Measurements from ENCODE around the gene PKN2.

PKN2 gene

GRCh38 chr1:88683541-88684481 is at the start of gene PKN2:
Gene PKN2, plus strand, starts transcription at chr1:88684273. Its CDS starts 308 bp downstream, at chr1:88684581.
- Histone ChIP-seq H3K27me3 (ENCODE audit: control insufficient read depth in 2 of 2, insufficient read depth in 2 of 2, low read length in 2 of 2) (no peaks in the 10 kb centered on the region), H3K36me3 (ENCODE audit: control insufficient read depth in 2 of 2, insufficient read depth in 2 of 2, low read length in 2 of 2) (no peaks in the 10 kb centered on the region), H3K4me1 (ENCODE audit: control insufficient read depth in 2 of 2, insufficient read depth in 2 of 2, low read length in 2 of 2) (peaks cover 12 to 15% of the 10 kb centered on the region in 2 donors), H3K9ac (ENCODE audit: low read depth in 1 of 2, low read length in 2 of 2) (peak within 1 kb of the TSS; percentile 94 to 98), H3K27ac (ENCODE audit: low read depth in 2 of 2, low read length in 2 of 2) (peak within 1 kb of the TSS; percentile 95 to 97), H3K9me3 (ENCODE audit: control insufficient read depth in 2 of 2, low read length in 2 of 2) (no peaks in the 10 kb centered on the region), H3K4me3 (ENCODE audit: low read length in 2 of 2) (peak within 1 kb of the TSS; percentile 92 to 93)

GRCh38 chr1:88634538-88634937 is 49.5 kb upstream of the PKN2 start:
- Histone ChIP-seq H3K4me1 (ENCODE audit: control insufficient read depth in 2 of 2, insufficient read depth in 2 of 2, low read length in 2 of 2) (no peaks in the 10 kb centered on the region), H3K27me3 (ENCODE audit: control insufficient read depth in 2 of 2, insufficient read depth in 2 of 2, low read length in 2 of 2) (no peaks in the 10 kb centered on the region), H3K9me3 (ENCODE audit: control insufficient read depth in 2 of 2, low read length in 2 of 2) (peaks cover 6 to 8% of the 10 kb centered on the region in 2 donors), H3K27ac (ENCODE audit: low read depth in 2 of 2, low read length in 2 of 2) (no peak overlapping the region), H3K9ac (ENCODE audit: low read depth in 1 of 2, low read length in 2 of 2) (no peak overlapping the region), H3K36me3 (ENCODE audit: control insufficient read depth in 2 of 2, insufficient read depth in 2 of 2, low read length in 2 of 2) (no peaks in the 10 kb centered on the region), H3K4me3 (ENCODE audit: low read length in 2 of 2) (no peak overlapping the region)

GRCh38 chr1:88640060-88640459 is 44.0 kb upstream of the PKN2 start:
- Histone ChIP-seq H3K27ac (ENCODE audit: low read depth in 2 of 2, low read length in 2 of 2) (no peak overlapping the region), H3K36me3 (ENCODE audit: control insufficient read depth in 2 of 2, insufficient read depth in 2 of 2, low read length in 2 of 2) (no peaks in the 10 kb centered on the region), H3K27me3 (ENCODE audit: control insufficient read depth in 2 of 2, insufficient read depth in 2 of 2, low read length in 2 of 2) (no peaks in the 10 kb centered on the region), H3K4me3 (ENCODE audit: low read length in 2 of 2) (no peak overlapping the region), H3K4me1 (ENCODE audit: control insufficient read depth in 2 of 2, insufficient read depth in 2 of 2, low read length in 2 of 2) (no peaks in the 10 kb centered on the region), H3K9me3 (ENCODE audit: control insufficient read depth in 2 of 2, low read length in 2 of 2) (peaks cover 6% of the 10 kb centered on the region in 2 donors), H3K9ac (ENCODE audit: low read depth in 1 of 2, low read length in 2 of 2) (no peak overlapping the region)

- H3K27ac ChIP-seq (ENCODE audit: low read depth in 2 of 2, low read length in 2 of 2) = no peak overlapping the region
- no peak overlapping the region for H3K4me3 ChIP-seq (ENCODE audit: low read length in 2 of 2)
- no peaks in the 10 kb centered on the region for H3K9me3 ChIP-seq (ENCODE audit: control insufficient read depth in 2 of 2, low read length in 2 of 2)
- no peaks in the 10 kb centered on the region for H3K4me1 ChIP-seq (ENCODE audit: control insufficient read depth in 2 of 2, insufficient read depth in 2 of 2, low read length in 2 of 2)
- no peaks in the 10 kb centered on the region for H3K36me3 ChIP-seq (ENCODE audit: control insufficient read depth in 2 of 2, insufficient read depth in 2 of 2, low read length in 2 of 2)
- H3K9ac ChIP-seq (ENCODE audit: low read depth in 1 of 2, low read length in 2 of 2) = no peak overlapping the region
- H3K27me3 ChIP-seq (ENCODE audit: control insufficient read depth in 2 of 2, insufficient read depth in 2 of 2, low read length in 2 of 2) = no peaks in the 10 kb centered on the region
Observed at GRCh38 chr1:88645886-88646285, 38.2 kb upstream of the PKN2 start.

GRCh38 chr1:88646476-88647248 is 37.4 kb upstream of the PKN2 start:
- Histone ChIP-seq H3K27ac (ENCODE audit: low read depth in 2 of 2, low read length in 2 of 2) (no peak overlapping the region), H3K4me3 (ENCODE audit: low read length in 2 of 2) (no peak overlapping the region), H3K4me1 (ENCODE audit: control insufficient read depth in 2 of 2, insufficient read depth in 2 of 2, low read length in 2 of 2) (no peaks in the 10 kb centered on the region), H3K9ac (ENCODE audit: low read depth in 1 of 2, low read length in 2 of 2) (no peak overlapping the region), H3K9me3 (ENCODE audit: control insufficient read depth in 2 of 2, low read length in 2 of 2) (no peaks in the 10 kb centered on the region), H3K36me3 (ENCODE audit: control insufficient read depth in 2 of 2, insufficient read depth in 2 of 2, low read length in 2 of 2) (no peaks in the 10 kb centered on the region), H3K27me3 (ENCODE audit: control insufficient read depth in 2 of 2, insufficient read depth in 2 of 2, low read length in 2 of 2) (no peaks in the 10 kb centered on the region)

GRCh38 chr1:88647249-88647645 is 36.8 kb upstream of the PKN2 start:
- Histone ChIP-seq H3K27ac (ENCODE audit: low read depth in 2 of 2, low read length in 2 of 2) (no peak overlapping the region), H3K4me3 (ENCODE audit: low read length in 2 of 2) (no peak overlapping the region), H3K9me3 (ENCODE audit: control insufficient read depth in 2 of 2, low read length in 2 of 2) (no peaks in the 10 kb centered on the region), H3K27me3 (ENCODE audit: control insufficient read depth in 2 of 2, insufficient read depth in 2 of 2, low read length in 2 of 2) (no peaks in the 10 kb centered on the region), H3K9ac (ENCODE audit: low read depth in 1 of 2, low read length in 2 of 2) (no peak overlapping the region), H3K36me3 (ENCODE audit: control insufficient read depth in 2 of 2, insufficient read depth in 2 of 2, low read length in 2 of 2) (no peaks in the 10 kb centered on the region), H3K4me1 (ENCODE audit: control insufficient read depth in 2 of 2, insufficient read depth in 2 of 2, low read length in 2 of 2) (no peaks in the 10 kb centered on the region)

- H3K27ac ChIP-seq (ENCODE audit: low read depth in 2 of 2, low read length in 2 of 2) = no peak overlapping the region
- no peaks in the 10 kb centered on the region for H3K36me3 ChIP-seq (ENCODE audit: control insufficient read depth in 2 of 2, insufficient read depth in 2 of 2, low read length in 2 of 2)
- H3K27me3 ChIP-seq (ENCODE audit: control insufficient read depth in 2 of 2, insufficient read depth in 2 of 2, low read length in 2 of 2) = no peaks in the 10 kb centered on the region
- no peak overlapping the region for H3K4me3 ChIP-seq (ENCODE audit: low read length in 2 of 2)
- H3K4me1 ChIP-seq (ENCODE audit: control insufficient read depth in 2 of 2, insufficient read depth in 2 of 2, low read length in 2 of 2) = no peaks in the 10 kb centered on the region
- H3K9me3 ChIP-seq (ENCODE audit: control insufficient read depth in 2 of 2, low read length in 2 of 2) = no peaks in the 10 kb centered on the region
- H3K9ac ChIP-seq (ENCODE audit: low read depth in 1 of 2, low read length in 2 of 2) = no peak overlapping the region
Observed at GRCh38 chr1:88647749-88648415, 36.2 kb upstream of the PKN2 start.

- Histone ChIP-seq H3K9ac (ENCODE audit: low read depth in 1 of 2, low read length in 2 of 2) (no peak overlapping the region), H3K36me3 (ENCODE audit: control insufficient read depth in 2 of 2, insufficient read depth in 2 of 2, low read length in 2 of 2) (no peaks in the 10 kb centered on the region), H3K4me3 (ENCODE audit: low read length in 2 of 2) (no peak overlapping the region)
Observed at GRCh38 chr1:88648706-88649105, 35.4 kb upstream of the PKN2 start.

GRCh38 chr1:88649932-88650331 is 34.1 kb upstream of the PKN2 start:
- Histone ChIP-seq H3K4me3 (ENCODE audit: low read length in 2 of 2) (no peak overlapping the region), H3K27ac (ENCODE audit: low read depth in 2 of 2, low read length in 2 of 2) (no peak overlapping the region), H3K9me3 (ENCODE audit: control insufficient read depth in 2 of 2, low read length in 2 of 2) (no peaks in the 10 kb centered on the region), H3K9ac (ENCODE audit: low read depth in 1 of 2, low read length in 2 of 2) (no peak overlapping the region), H3K4me1 (ENCODE audit: control insufficient read depth in 2 of 2, insufficient read depth in 2 of 2, low read length in 2 of 2) (no peaks in the 10 kb centered on the region), H3K27me3 (ENCODE audit: control insufficient read depth in 2 of 2, insufficient read depth in 2 of 2, low read length in 2 of 2) (no peaks in the 10 kb centered on the region), H3K36me3 (ENCODE audit: control insufficient read depth in 2 of 2, insufficient read depth in 2 of 2, low read length in 2 of 2) (no peaks in the 10 kb centered on the region)

More at GRCh38 chr1:88648706-88649105, 35.4 kb upstream of the PKN2 start:
- H3K27ac ChIP-seq (ENCODE audit: low read depth in 2 of 2, low read length in 2 of 2) = no peak overlapping the region
- no peaks in the 10 kb centered on the region for H3K27me3 ChIP-seq (ENCODE audit: control insufficient read depth in 2 of 2, insufficient read depth in 2 of 2, low read length in 2 of 2)
- no peaks in the 10 kb centered on the region for H3K4me1 ChIP-seq (ENCODE audit: control insufficient read depth in 2 of 2, insufficient read depth in 2 of 2, low read length in 2 of 2)
- H3K9me3 ChIP-seq (ENCODE audit: control insufficient read depth in 2 of 2, low read length in 2 of 2) = no peaks in the 10 kb centered on the region

All from mucosa of rectum (tissue), 2 donors.